Measurements from ENCODE around the gene LYRM2. TPM values are rescaled to one million over a fixed set of nuclear protein-coding genes. Genes with fewer than 3 reads are reported as not detected.
A peak's percentile ranks its signal among the peaks of the same experiment; 100 is the strongest.

The LYRM2 gene
- total RNA-seq, 4 donors from 2014 or later, result 18.9 to 24.5 (median 19.9) TPM

DNA sequence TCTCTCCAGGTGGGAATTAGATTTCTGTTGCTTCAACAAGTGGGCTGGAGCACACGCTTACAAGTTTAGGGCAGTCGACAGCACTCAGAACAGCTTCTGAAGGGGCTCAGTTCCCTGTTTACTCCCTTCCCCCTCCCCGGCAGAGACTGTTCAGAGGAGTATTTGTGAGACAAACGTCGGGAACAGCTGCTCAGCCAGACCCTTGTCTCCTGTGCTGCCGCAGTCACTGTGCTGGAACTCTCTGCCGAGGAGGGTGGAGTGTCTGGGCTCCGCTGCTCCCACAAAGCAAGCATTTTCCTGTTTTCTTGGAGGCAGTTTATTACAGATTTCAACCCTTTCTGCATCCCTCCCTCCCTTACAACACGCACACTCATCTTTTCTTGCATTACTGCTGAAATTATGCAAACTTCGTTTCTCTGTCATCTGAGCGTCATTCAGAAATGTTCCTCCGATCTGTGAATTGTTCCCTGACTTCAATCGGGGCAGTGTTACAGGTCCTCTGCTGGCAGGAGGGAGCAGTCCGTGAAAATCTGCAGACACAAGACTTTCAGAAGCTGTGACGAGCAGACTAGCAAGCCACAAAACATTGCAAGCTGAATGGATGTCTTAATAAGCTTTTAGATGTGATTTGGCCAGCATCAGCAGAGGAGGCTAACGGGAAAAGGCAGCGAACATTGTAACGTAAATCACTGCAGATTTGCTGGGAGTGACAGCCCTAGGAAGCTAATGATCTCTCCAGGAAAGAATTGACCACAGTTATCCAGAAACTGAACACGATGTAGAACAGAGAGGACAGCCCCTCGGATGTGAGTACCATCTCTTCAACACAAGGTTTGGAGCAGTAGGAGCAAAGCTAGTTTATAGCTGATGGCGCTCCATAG, 76.2 kb downstream of the LYRM2 start:
- peaks cover 0 to 18% (median 6%) of the 10 kb centered on the region in 4 donors for H3K4me1 ChIP-seq
- TF ChIP-seq POLR2A (IDR thresholded peaks at IDR 0.05; ENCODE audit: low read depth), result no peak
- no peak for TF ChIP-seq EP300 (IDR thresholded peaks at IDR 0.05)
- TF ChIP-seq, protein P1, sequence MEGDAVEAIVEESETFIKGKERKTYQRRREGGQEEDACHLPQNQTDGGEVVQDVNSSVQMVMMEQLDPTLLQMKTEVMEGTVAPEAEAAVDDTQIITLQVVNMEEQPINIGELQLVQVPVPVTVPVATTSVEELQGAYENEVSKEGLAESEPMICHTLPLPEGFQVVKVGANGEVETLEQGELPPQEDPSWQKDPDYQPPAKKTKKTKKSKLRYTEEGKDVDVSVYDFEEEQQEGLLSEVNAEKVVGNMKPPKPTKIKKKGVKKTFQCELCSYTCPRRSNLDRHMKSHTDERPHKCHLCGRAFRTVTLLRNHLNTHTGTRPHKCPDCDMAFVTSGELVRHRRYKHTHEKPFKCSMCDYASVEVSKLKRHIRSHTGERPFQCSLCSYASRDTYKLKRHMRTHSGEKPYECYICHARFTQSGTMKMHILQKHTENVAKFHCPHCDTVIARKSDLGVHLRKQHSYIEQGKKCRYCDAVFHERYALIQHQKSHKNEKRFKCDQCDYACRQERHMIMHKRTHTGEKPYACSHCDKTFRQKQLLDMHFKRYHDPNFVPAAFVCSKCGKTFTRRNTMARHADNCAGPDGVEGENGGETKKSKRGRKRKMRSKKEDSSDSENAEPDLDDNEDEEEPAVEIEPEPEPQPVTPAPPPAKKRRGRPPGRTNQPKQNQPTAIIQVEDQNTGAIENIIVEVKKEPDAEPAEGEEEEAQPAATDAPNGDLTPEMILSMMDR (IDR thresholded peaks at IDR 0.05), result no peak
- peak overlapping the region; percentile 13 to 43 (median 28) for H3K4me3 ChIP-seq
- no peaks in the 10 kb centered on the region for H3K9me3 ChIP-seq
- intact Hi-C loops (cut with DNase I), result no loop called here
- H3K36me3 ChIP-seq, result peaks cover 0 to 2% (median 0%) of the 10 kb centered on the region in 4 donors
- peak overlapping the region in 3 of 4 donors; percentile 13 to 34 (median 34) for H3K27ac ChIP-seq (replicated peaks in 1 of 4)
- H3K27me3 ChIP-seq, result no peaks in the 10 kb centered on the region
- DNase-seq (ENCODE audit: extremely low spot score), result no peak
- 52% methylated on average over 21 of the region's 21 CpGs for WGBS

DNA sequence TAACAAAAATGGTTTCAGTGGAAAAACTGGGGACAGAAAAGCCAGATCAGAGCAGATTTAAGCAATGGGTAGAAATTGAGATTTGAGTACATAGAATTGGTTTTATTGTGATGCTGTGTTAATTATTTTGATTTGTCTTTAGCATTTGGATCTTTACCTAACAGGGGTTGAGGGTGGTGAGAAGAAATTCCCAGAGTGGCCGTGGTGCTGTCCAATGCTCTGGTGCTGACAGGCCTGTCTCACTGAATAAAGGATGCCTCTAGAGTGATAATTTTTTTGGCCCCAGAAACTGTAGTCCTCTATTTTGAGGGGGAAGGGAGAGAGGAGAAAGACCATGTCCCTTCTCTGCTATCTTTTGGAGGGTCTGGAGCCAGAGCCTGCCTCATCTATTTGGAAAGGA, 79.1 kb downstream of the LYRM2 start:
- intact Hi-C loops (cut with DNase I), result no loop called here

DNA sequence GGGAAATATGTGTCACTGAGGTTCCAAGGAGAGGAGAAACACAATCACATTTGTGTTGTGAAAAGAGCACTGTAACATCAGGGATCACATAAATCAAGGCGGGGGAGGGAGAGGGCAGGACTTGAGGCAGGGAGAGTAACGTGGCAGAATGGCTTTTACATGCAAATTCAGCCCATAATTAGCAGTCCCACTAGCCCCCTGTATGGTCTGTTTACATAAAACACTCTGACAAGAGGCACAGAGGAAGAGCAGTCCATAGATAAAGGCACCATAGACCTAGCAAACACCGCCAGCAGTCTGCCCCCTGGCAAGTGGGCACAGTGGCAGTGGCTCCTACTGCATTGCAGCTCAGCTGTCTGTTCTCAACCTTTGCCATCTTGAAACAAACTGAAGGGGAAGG, 82.7 kb downstream of the LYRM2 start:
- DNase-seq (ENCODE audit: extremely low spot score), result no peak
- no peak overlapping the region for H3K4me3 ChIP-seq
- H3K4me1 ChIP-seq, result peaks cover 0 to 6% (median 0%) of the 10 kb centered on the region in 4 donors
- no peaks in the 10 kb centered on the region for H3K36me3 ChIP-seq
- TF ChIP-seq EP300 (IDR thresholded peaks at IDR 0.05) (no peak), POLR2A (IDR thresholded peaks at IDR 0.05; ENCODE audit: low read depth) (no peak), POLR2AphosphoS5 (IDR thresholded peaks at IDR 0.05) (no peak)
- TF ChIP-seq, protein P1 (IDR thresholded peaks at IDR 0.05), result no peak
- H3K27ac ChIP-seq (replicated peaks in 1 of 4), result no peak overlapping the region
- 69% methylated on average over 3 of the region's 3 CpGs for WGBS
- H3K9me3 ChIP-seq, result no peaks in the 10 kb centered on the region
- no peaks in the 10 kb centered on the region for H3K27me3 ChIP-seq
- intact Hi-C loops (cut with DNase I), result no loop called here

More for the DNA sequence above, 79.1 kb downstream of the LYRM2 start:
- Histone ChIP-seq H3K4me1 (peaks cover 0 to 8% (median 4%) of the 10 kb centered on the region in 4 donors), H3K27me3 (no peaks in the 10 kb centered on the region), H3K36me3 (no peaks in the 10 kb centered on the region), H3K9me3 (no peaks in the 10 kb centered on the region), H3K4me3 (no peak overlapping the region), H3K27ac (replicated peaks in 1 of 4) (no peak overlapping the region)
- TF ChIP-seq EP300 (IDR thresholded peaks at IDR 0.05) (no peak), POLR2AphosphoS5 (IDR thresholded peaks at IDR 0.05) (no peak), POLR2A (IDR thresholded peaks at IDR 0.05; ENCODE audit: low read depth) (no peak)
- TF ChIP-seq, protein P1 (IDR thresholded peaks at IDR 0.05), result no peak
- WGBS, result 81% methylated on average over 1 of the region's 1 CpG
- no peak for DNase-seq (ENCODE audit: extremely low spot score)

DNA sequence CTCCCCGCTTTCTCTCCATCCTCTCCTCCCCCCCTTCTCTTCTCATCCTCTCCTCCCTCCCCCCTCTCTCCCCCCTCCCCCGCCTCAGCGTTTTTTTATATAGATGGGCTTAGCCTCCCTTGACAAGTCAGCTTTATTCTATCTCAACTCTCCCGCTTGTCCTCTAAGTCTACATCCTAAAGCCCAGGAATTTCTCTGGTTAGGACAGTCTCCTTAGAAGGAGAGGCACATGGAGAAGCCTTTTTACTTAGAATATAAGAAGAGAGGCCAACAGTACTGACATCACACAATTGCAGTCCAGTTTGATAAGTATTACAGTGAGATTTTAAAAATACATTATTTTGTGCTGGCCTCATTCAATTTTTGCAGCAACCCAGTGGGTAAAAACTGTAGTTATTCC, 83.5 kb downstream of the LYRM2 start:
- H3K27me3 ChIP-seq, result no peaks in the 10 kb centered on the region
- no peaks in the 10 kb centered on the region for H3K9me3 ChIP-seq
- TF ChIP-seq, protein P1 (IDR thresholded peaks at IDR 0.05), result no peak
- no peak for TF ChIP-seq EP300 (IDR thresholded peaks at IDR 0.05)
- TF ChIP-seq POLR2A (IDR thresholded peaks at IDR 0.05; ENCODE audit: low read depth), result no peak
- no peak for TF ChIP-seq POLR2AphosphoS5 (IDR thresholded peaks at IDR 0.05)
- H3K36me3 ChIP-seq, result no peaks in the 10 kb centered on the region
- peaks cover 0 to 6% (median 0%) of the 10 kb centered on the region in 4 donors for H3K4me1 ChIP-seq
- intact Hi-C loops (cut with DNase I), result no loop called here
- H3K4me3 ChIP-seq, result no peak overlapping the region
- DNase-seq (ENCODE audit: extremely low spot score), result no peak
- WGBS, result 67% methylated on average over 4 of the region's 4 CpGs
- H3K27ac ChIP-seq (replicated peaks in 1 of 4), result no peak overlapping the region
